Measurements from ENCODE around the gene PRDM1.

The PRDM1 gene

DNA sequence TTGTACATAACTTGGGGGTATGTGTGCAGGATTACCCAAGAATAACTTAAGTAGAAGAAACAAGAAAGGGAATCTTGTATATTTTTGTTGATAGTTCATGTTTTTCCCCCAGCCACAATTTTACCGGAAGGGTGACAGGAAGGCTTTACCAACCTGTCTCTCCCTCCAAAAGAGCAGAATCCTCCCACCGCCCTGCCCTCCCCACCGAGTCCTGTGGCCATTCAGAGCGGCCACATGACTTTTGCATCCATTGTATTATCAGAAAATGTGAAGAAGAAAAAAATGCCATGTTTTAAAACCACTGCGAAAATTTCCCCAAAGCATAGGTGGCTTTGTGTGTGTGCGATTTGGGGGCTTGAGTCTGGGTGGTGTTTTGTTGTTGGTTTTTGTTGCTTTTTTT is 22.0 kb downstream of the PRDM1 start:
- H3K27me3 ChIP-seq (replicated peaks; ENCODE audit: control insufficient read depth, insufficient read depth, low read length), result no peaks in the 10 kb centered on the region
- H3K36me3 ChIP-seq (ENCODE audit: control insufficient read depth, insufficient read depth, low read length, severe bottlenecking), result peaks cover 16% of the 10 kb centered on the region
- H3K9me3 ChIP-seq (ENCODE audit: control insufficient read depth, low read length), result no peaks in the 10 kb centered on the region
- no peak overlapping the region for H3K9ac ChIP-seq (ENCODE audit: low read length)
- H3K4me3 ChIP-seq (ENCODE audit: low read length), result no peak overlapping the region
- DNase-seq (ENCODE audit: low read depth), result no peak
- H3K4me1 ChIP-seq (ENCODE audit: control insufficient read depth, insufficient read depth, low read length), result peaks cover 4% of the 10 kb centered on the region

DNA sequence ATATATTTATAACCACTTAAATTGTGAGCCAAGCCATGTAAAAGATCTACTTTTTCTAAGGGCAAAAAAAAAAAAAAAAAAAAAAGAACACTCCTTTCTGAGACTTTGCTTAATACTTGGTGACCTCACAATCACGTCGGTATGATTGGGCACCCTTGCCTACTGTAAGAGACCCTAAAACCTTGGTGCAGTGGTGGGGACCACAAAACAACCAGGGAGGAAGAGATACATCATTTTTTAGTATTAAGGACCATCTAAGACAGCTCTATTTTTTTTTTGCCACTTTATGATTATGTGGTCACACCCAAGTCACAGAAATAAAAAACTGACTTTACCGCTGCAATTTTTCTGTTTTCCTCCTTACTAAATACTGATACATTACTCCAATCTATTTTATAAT is 22.9 kb downstream of the PRDM1 start:
- Histone ChIP-seq H3K4me1 (ENCODE audit: control insufficient read depth, insufficient read depth, low read length) (no peaks in the 10 kb centered on the region), H3K4me3 (ENCODE audit: low read length) (no peak overlapping the region), H3K9me3 (ENCODE audit: control insufficient read depth, low read length) (no peaks in the 10 kb centered on the region), H3K27me3 (replicated peaks; ENCODE audit: control insufficient read depth, insufficient read depth, low read length) (no peaks in the 10 kb centered on the region), H3K36me3 (ENCODE audit: control insufficient read depth, insufficient read depth, low read length, severe bottlenecking) (peaks cover 16% of the 10 kb centered on the region), H3K9ac (ENCODE audit: low read length) (no peak overlapping the region)
- DNase-seq (ENCODE audit: low read depth), result no peak

DNA sequence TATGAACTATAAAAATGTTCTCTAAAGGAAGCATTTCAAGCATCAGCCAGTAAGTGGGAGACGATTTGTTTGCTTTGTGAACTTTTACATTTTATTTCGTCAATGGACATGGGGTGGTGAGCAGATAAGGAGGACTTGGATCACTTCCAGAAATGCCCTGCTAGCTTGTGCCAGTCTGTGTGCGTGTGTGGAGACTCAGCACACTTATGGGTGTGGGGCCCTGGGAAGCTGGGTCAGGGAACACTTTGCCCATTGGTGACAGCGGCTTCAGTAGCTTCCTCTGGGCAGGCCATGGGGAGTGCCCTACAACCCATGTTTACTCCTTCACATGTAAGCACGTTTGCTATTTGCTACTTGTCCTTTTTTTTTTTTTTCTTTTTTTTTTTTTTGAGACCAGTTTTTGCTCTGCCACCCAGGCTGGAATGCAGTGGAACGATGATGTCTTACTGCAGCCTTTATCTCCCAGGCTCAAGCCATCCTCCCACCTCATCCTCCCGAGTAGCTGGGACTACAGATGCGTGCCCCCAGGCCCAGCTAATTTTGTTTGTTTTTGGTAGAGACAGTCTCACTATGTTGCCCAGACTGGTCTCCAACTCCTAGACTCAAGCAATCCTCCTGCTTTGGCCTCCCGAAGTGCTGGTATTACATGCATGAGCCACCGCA is 24.2 kb downstream of the PRDM1 start:
- Histone ChIP-seq H3K4me1 (ENCODE audit: control insufficient read depth, insufficient read depth, low read length) (no peaks in the 10 kb centered on the region), H3K36me3 (ENCODE audit: control insufficient read depth, insufficient read depth, low read length, severe bottlenecking) (peaks cover 11% of the 10 kb centered on the region)
- no peak for DNase-seq (ENCODE audit: low read depth)

DNA sequence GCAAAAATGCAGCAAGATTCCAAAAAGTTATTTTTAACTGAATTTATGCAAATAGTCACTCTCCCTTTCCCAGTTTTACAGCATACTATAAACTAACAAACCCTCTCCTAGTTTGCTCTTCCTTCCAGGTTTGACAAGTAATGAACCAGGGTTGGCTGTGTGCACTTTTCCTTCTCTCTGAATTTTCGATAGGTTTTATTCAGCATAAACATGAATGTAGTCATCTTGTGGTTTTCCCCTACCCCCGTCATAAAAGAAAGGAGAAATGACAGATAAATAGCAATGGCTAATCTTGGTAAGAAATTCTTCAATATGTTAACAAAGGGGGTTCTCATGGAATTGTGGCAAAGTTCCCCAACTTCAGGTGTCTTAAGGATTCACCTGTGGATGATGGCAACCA is 26.3 kb downstream of the PRDM1 start:
- no peaks in the 10 kb centered on the region for H3K9me3 ChIP-seq (ENCODE audit: control insufficient read depth, low read length)
- no peak overlapping the region for H3K4me3 ChIP-seq (ENCODE audit: low read length)
- no peak for DNase-seq (ENCODE audit: low read depth)
- no peaks in the 10 kb centered on the region for H3K36me3 ChIP-seq (ENCODE audit: control insufficient read depth, insufficient read depth, low read length, severe bottlenecking)
- H3K4me1 ChIP-seq (ENCODE audit: control insufficient read depth, insufficient read depth, low read length), result no peaks in the 10 kb centered on the region
- H3K9ac ChIP-seq (ENCODE audit: low read length), result no peak overlapping the region
- H3K27me3 ChIP-seq (replicated peaks; ENCODE audit: control insufficient read depth, insufficient read depth, low read length), result no peaks in the 10 kb centered on the region

More for the DNA sequence above, 24.2 kb downstream of the PRDM1 start:
- Histone ChIP-seq H3K9ac (ENCODE audit: low read length) (no peak overlapping the region), H3K4me3 (ENCODE audit: low read length) (no peak overlapping the region), H3K27me3 (replicated peaks; ENCODE audit: control insufficient read depth, insufficient read depth, low read length) (no peaks in the 10 kb centered on the region), H3K9me3 (ENCODE audit: control insufficient read depth, low read length) (no peaks in the 10 kb centered on the region)

DNA sequence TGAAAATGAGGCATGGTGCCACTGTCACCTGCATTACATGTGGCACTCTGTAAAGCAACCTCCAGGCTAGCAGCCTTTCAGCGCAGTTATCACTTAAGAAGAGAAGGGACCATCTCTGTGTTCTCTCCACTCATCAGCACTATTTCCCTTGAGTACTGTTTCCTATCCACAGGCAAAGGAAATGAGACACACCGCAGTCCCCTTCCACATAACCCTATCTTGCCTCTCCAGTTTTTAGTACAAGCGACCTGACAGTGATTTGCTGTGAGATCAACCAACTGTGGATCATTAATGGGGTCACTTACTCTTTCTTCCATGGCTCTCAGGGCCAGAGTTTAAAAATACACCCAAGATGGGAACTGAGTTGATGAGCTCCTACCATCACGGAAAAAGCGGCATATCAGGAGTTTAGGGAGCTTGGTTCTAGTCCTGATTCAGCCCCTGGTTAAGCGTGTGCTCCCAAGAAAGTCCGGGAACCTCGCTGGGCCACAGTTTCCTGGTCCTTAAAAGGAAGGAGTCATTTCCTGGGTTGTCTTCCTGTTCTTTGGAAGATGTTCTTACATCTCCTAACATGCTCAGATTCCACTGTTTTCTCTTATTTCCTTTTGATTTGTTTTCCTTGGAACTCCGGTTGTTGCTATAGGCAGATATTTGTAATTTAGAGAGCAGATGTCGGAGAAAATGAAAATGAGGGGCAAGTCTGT is 27.3 kb downstream of the PRDM1 start:
- H3K4me3 ChIP-seq (ENCODE audit: low read length), result no peak overlapping the region
- H3K9ac ChIP-seq (ENCODE audit: low read length), result no peak overlapping the region
- H3K36me3 ChIP-seq (ENCODE audit: control insufficient read depth, insufficient read depth, low read length, severe bottlenecking), result no peaks in the 10 kb centered on the region
- no peaks in the 10 kb centered on the region for H3K4me1 ChIP-seq (ENCODE audit: control insufficient read depth, insufficient read depth, low read length)
- DNase-seq (ENCODE audit: low read depth), result no peak
- H3K27me3 ChIP-seq (replicated peaks; ENCODE audit: control insufficient read depth, insufficient read depth, low read length), result no peaks in the 10 kb centered on the region
- H3K9me3 ChIP-seq (ENCODE audit: control insufficient read depth, low read length), result no peaks in the 10 kb centered on the region

DNA sequence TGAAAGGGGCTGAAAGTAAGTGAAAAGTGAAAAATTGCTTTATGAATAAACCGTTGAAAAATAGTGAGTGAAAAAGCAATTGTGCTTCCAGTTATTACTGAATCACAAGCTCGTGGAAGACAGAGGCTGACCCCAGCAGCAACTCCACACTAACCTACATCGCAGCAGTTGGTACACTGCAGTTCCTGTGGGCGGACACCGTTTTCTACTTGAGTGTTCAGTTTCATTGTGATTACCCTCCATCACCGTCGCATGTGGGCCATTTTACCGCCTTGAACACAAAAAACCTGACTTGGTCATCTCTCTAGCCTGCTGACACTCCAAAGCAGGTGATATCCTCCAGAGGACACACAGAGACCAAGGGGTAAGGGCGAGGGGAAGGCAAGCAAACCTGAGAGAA is 28.4 kb downstream of the PRDM1 start:
- Histone ChIP-seq H3K9ac (ENCODE audit: low read length) (no peak overlapping the region), H3K9me3 (ENCODE audit: control insufficient read depth, low read length) (no peaks in the 10 kb centered on the region), H3K4me1 (ENCODE audit: control insufficient read depth, insufficient read depth, low read length) (no peaks in the 10 kb centered on the region), H3K4me3 (ENCODE audit: low read length) (no peak overlapping the region), H3K27me3 (replicated peaks; ENCODE audit: control insufficient read depth, insufficient read depth, low read length) (no peaks in the 10 kb centered on the region), H3K36me3 (ENCODE audit: control insufficient read depth, insufficient read depth, low read length, severe bottlenecking) (no peaks in the 10 kb centered on the region)
- DNase-seq (ENCODE audit: low read depth), result no peak

DNA sequence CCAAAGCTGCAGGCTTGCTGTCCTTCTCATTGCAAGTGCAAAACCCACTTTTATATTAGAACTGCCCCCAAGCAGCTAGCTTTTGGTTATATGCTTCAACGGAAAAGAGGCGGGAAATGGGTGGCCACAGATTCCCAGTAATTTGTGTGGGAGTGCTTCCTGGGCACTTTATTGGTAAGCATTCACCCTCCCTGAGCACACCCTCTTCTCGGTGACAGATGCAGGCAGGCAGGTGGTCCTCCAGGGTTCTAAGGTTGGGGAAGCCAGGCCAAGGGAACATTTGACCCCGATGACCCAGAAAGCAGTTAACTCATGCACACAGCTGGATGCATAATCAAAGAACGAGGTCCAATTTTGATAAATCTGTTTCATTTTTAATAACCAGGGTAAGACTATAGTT is 29.1 kb downstream of the PRDM1 start:
- no peak overlapping the region for H3K4me3 ChIP-seq (ENCODE audit: low read length)
- no peak overlapping the region for H3K9ac ChIP-seq (ENCODE audit: low read length)
- DNase-seq (ENCODE audit: low read depth), result no peak
- no peaks in the 10 kb centered on the region for H3K36me3 ChIP-seq (ENCODE audit: control insufficient read depth, insufficient read depth, low read length, severe bottlenecking)
- H3K27me3 ChIP-seq (replicated peaks; ENCODE audit: control insufficient read depth, insufficient read depth, low read length), result no peaks in the 10 kb centered on the region
- no peaks in the 10 kb centered on the region for H3K4me1 ChIP-seq (ENCODE audit: control insufficient read depth, insufficient read depth, low read length)
- H3K9me3 ChIP-seq (ENCODE audit: control insufficient read depth, low read length), result no peaks in the 10 kb centered on the region

DNA sequence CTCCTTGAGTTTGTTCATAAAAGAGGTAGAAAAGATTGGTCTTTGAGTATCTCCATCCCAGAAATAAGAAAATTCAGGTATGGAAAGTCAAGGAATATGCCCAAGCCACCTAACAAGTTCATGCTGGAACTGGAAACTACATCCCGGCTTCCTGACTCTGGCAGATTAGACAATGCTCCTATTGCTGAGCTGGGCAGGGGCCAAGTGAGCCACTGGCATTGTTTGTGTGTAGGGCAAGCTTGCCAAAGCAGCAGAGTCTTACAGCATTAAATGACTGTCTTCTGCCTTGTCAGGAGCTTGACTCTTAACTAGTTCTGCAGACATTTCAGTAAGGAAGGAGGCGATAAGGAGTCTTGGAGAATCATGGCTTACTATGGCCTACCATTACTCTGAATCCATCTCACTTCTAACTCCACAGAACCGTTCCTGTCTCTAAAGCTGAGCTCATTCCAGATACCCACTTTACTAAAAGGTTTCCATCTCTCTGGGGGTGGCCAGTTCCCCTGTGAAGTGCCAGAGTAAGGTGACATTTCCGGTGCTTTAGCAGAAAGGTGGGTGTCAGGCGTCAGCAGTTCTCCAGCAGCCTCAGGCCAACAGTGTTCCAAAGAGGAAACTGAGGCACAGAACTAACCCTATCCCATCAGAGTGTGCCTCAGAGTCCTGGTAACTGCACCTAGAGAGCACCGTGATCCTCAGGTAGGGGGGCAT is 30.1 kb downstream of the PRDM1 start:
- peak; percentile 35 for DNase-seq (ENCODE audit: low read depth)
- H3K4me1 ChIP-seq (ENCODE audit: control insufficient read depth, insufficient read depth, low read length), result no peaks in the 10 kb centered on the region
- no peaks in the 10 kb centered on the region for H3K9me3 ChIP-seq (ENCODE audit: control insufficient read depth, low read length)
- no peaks in the 10 kb centered on the region for H3K36me3 ChIP-seq (ENCODE audit: control insufficient read depth, insufficient read depth, low read length, severe bottlenecking)
- H3K4me3 ChIP-seq (ENCODE audit: low read length), result no peak overlapping the region
- no peaks in the 10 kb centered on the region for H3K27me3 ChIP-seq (replicated peaks; ENCODE audit: control insufficient read depth, insufficient read depth, low read length)
- no peak overlapping the region for H3K9ac ChIP-seq (ENCODE audit: low read length)

DNA sequence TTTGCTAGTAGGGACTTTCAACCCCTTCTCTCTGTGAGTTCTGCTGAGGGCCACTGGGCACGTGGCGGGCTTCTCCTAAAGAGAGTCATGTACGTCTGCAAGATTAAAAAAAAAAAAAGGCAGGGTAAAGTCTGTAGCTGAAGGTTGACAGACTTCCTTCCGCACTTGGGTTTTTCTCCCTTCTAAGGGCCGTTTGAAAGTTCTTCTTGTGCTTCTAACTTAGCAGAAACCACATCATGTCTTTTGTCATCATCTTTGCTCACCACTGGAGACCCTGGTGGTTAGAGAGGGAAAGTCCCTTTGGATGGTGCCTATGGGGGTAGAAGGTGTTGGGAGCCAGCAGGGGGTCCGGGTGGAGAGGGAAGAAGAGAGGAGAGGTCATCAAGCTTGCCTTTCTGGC is 31.4 kb downstream of the PRDM1 start:
- no peaks in the 10 kb centered on the region for H3K27me3 ChIP-seq (replicated peaks; ENCODE audit: control insufficient read depth, insufficient read depth, low read length)
- H3K9me3 ChIP-seq (ENCODE audit: control insufficient read depth, low read length), result no peaks in the 10 kb centered on the region
- no peak overlapping the region for H3K9ac ChIP-seq (ENCODE audit: low read length)
- DNase-seq (ENCODE audit: low read depth), result no peak
- no peaks in the 10 kb centered on the region for H3K4me1 ChIP-seq (ENCODE audit: control insufficient read depth, insufficient read depth, low read length)
- H3K36me3 ChIP-seq (ENCODE audit: control insufficient read depth, insufficient read depth, low read length, severe bottlenecking), result no peaks in the 10 kb centered on the region
- H3K4me3 ChIP-seq (ENCODE audit: low read length), result no peak overlapping the region

DNA sequence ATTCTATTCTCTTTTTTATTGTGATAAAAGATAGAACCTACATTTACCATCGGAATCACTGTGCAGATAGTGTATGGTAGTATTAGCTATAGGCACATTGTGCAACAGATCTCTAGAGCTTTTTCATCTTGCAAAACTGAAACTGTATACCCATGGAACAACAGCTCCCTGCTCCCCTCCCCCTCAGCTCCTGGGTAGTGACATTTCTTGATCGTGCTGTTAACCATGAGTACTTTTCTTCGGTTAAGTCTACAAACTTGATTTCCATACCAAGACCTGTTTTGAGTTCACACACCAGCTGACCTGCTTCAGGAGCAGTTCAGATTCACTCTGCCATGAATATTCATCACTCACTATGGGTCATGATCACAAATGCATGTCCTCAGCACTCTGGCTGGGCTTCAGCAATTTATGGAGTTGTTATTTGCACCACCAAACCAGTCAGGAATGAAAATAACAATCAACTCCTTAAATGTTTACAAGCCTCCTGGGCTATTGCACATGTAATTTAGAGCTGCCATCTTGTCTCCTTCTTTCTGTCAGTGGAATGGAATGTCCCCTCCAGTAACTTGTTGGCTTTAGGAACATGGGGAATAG is 32.8 kb downstream of the PRDM1 start:
- no peaks in the 10 kb centered on the region for H3K27me3 ChIP-seq (replicated peaks; ENCODE audit: control insufficient read depth, insufficient read depth, low read length)
- no peak for DNase-seq (ENCODE audit: low read depth)
- no peak overlapping the region for H3K4me3 ChIP-seq (ENCODE audit: low read length)
- H3K36me3 ChIP-seq (ENCODE audit: control insufficient read depth, insufficient read depth, low read length, severe bottlenecking), result no peaks in the 10 kb centered on the region
- no peak overlapping the region for H3K9ac ChIP-seq (ENCODE audit: low read length)
- no peaks in the 10 kb centered on the region for H3K4me1 ChIP-seq (ENCODE audit: control insufficient read depth, insufficient read depth, low read length)
- H3K9me3 ChIP-seq (ENCODE audit: control insufficient read depth, low read length), result no peaks in the 10 kb centered on the region

DNA sequence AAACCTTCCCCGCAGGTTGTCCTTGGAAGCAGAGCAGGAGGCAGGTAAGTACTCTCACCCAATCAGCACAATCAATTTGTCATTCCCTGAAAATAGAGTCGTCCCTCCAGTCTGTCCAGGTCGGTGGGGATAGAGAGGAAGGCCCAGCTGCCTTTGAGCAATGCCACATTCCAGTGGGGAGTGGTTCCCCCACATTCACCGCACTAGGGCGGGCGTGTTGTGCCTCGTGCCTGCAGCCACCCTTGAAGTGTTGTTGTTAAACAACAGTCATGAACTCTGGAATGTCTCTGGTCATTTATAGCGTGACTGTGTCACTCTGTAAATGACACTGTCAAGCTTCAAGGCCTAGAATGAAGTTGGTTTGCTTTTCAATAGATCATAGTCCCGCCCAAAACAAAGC is 33.4 kb downstream of the PRDM1 start:
- Histone ChIP-seq H3K4me1 (ENCODE audit: control insufficient read depth, insufficient read depth, low read length) (no peaks in the 10 kb centered on the region), H3K9ac (ENCODE audit: low read length) (no peak overlapping the region), H3K9me3 (ENCODE audit: control insufficient read depth, low read length) (no peaks in the 10 kb centered on the region), H3K36me3 (ENCODE audit: control insufficient read depth, insufficient read depth, low read length, severe bottlenecking) (no peaks in the 10 kb centered on the region), H3K4me3 (ENCODE audit: low read length) (no peak overlapping the region), H3K27me3 (replicated peaks; ENCODE audit: control insufficient read depth, insufficient read depth, low read length) (no peaks in the 10 kb centered on the region)
- DNase-seq (ENCODE audit: low read depth), result no peak

All from adipocyte (in vitro differentiated cells).